Hypothalamus (tissue), 51 donors: Measurements from ENCODE around the gene NYAP1.
"Not testable (repeated sequence)": the region's sequence is repeated elsewhere in the genome, so short reads cannot be mapped to it uniquely, and the experiment has no call there.

Source experiments
- DNase-seq, 51 donors: peaks; one replicate each; lab custom pipeline; 2025; lab: John Stamatoyannopoulos, UW

NYAP1 gene

DNA sequence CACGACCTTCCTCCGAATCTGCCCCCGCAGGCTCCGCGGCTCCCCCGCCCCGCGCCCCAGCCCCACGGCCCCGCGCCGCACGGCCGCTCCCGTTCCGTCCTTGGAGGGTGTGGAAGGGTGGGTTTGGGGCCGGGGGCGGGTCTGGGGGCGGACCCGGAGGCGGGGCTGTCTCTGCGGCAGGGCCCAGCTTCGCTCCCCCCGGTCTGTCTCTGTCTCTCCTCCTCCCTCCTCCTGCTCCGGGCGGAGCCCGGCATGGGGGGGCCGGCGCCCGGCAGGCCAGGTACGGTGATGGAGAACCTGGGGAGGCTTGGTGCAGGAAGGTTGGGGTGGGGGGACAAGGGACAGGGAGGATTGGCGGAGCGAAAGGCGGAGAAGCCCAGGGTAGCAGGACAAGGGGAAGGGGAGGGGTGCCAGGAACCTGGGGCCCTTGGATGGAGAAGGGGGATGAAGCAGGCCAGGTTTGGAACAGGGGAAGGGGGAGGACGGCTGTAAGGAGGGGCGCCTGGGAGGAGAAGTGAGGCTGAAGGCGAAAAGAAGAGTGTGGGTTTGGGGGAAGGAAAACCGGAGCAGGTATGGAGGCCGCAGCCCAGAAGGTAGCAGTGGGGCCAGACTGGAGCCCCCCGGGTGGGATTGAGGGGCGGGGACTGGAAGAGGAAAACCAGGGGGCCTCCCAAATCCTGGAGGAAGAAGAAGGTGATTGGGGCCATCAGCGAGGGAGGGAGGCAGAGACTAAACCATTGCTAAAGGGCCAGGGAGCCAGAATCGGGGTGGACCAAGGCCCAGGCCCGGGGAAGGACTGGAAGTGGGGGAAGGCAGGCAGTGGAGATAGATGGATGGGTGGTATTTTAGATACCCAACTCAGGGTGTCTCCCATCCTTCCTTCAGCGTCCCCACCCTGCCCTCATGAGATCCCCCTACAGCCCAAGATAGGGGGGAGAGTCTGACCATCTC lies at the start of gene NYAP1:
Gene NYAP1 (plus strand): TSS at position 206 of the 951 bp plus-strand sequence. CDS start 1,385 bp downstream, outside the sequence.
- peak in 46 of 51 donors; percentile 9 to 85 (median 59) for DNase-seq

DNA sequence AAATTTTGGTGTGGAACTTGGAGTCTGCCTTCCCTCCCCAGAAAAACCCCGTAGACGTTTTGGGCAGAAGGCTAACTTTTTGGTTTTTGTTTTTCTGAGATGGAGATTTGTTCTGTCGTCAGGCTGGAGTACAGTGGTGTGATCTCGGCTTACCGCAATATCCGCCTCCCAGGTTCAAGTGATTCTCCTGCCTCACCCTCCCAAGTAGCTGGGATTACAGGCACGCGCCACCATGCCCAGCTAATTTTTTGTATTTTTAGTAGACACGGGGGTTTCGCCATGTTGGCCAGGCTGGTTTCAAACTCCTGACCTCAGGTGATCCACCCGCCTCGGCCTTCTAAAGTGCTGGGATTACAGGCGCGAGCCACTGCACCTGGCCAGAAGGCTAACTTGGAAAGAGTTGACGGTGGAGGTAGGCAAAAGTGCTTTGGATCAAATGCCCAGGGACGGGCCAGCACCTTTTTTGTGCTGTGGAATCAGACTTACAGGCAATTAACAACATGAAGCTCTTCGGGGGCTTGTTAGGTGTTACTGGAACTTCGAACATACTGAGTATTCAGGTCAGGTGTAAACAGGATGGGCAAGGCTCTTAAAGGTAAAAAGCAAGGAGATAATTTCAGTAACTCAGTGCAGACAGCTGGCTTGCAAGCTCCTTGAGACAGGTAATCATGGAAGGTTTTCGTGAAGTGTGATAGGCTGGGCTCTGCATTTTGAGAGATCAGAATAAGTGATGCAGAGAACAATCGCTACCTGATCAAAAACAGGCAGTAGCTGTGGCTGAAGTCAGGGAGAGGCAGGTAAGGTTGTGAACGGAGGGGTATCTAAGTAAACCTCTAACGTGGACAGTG lies 49.2 kb upstream of the NYAP1 start:
- no peak for DNase-seq

DNA sequence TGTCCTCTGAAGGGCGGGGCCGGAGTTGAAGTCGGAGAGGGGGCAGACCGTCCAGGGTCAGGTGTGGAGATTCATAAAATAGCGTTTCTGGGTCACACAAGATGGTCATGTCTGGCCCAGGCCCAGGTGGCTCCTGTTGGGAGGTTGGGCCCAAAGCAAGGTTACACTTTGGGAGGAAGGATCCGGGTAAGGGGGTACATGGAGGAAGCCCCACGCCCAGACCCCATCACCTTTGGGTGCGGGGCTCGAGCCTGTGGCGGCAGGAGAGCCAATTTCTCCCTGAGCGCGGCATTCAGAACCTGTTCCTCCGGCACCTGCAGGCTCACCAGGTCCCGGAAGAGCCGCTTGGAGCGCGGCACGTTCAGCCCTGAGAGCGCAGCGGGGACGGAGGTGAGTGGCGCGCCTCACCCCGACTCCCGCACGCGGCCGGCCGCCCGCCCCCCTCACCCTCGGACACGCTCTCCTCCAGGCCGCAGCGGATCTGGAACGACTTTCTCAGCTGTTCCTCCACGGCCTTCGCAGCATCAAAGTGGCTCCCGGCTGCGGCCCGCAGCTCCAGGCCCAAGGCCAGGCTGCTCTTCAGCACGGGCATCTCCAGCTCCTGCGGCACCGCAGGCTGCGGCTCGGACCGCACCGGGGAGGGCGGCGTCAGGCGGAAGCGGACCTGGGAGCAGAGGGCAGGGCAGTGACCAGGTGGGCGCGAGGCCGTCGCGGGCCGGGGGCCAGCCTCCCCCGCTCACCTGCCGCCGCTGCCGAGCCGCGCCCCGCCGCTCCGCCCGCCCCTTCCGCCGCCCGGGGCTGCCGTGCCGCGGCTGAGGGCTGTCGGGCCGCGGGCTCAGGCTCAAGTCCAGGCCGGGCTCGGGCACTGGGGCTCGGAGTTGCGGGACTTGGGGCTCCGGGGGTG lies 48.1 kb upstream of the NYAP1 start:
- DNase-seq, result peak in 9 of 51 donors; percentile 17 to 55 (median 35)

DNA sequence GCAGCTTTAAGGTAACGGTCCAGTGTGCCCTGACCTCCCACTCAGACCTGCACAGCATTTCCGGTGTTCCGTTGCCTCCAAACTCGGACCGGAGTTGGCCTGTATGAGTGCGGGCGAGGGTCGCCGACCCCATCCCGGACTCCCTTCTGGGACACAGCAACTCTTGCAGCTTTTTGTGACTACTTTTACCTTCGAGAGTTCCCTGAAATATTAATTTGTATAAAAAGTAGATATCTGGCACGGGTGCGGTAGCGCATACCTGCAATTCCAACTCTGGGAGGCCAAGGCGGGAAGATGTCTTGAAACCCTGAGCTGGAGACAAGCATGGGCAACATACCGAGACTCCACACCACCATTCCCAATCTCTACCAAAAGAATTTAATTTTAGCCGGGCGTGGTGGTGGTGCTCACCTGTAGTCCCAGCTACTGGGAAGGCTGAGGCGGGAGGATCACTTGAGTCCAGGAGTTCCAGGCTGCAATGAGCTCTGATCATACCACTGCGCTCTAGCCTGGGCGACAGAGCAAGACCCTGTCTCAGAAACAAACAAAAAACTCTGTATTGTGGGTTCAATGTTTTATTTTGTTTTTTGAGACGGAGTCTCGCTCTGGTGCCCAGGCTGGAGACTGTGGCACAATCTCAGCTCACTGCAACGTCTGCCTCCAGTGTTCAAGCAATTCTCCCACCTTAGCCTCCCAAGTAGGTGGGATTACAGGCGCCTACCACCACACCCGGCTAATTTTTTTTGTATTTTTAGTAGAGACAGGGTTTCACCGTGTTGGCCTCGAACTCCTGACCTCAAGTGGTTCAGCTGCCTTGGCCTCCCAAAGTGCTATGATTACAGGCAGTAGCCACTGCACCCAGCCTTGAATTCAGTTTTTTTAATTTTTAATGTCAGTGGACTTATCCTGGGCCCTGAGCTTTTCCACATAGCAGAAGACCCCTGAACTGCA lies 46.3 kb upstream of the NYAP1 start:
- DNase-seq, result peak in 1 of 51 donors; percentile 27

DNA sequence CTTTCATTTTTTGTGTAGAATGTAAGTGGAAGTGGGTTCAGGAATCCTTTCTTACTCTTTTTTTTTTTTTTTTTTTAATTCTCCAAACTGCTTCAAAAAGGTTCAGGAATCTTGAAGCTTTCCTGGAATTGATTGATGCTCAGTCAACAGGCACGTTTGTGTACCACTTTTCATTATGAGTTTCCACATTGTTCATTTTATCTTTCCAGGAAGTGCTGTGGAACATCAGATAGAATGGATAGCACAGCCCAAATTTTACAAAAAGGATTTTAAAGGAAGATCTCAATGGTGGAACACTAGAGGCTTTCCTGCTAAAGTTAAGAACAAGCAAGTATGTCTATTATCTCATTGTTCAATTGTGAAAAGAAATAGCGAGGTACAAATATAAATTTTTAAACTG lies 45.6 kb upstream of the NYAP1 start:
- no peak for DNase-seq

DNA sequence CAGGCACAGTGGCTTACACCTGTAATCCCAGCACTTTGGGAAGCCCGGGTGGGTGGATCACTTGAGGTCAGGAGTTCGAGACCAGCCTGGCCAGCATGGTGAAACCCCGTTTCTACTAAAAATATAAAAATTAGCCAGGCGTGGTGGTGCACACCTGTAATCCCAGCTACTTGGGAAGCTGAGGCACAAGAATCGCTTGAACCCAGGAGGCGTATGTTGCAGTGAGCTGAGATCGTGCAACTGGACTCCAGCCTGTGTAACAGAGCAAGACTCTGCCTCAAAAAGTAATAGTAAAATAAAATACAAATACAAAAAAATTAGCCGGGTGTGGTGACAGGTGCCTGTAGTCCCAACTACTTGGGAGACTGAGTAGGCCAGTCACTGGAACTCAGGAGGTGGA lies 45.0 kb upstream of the NYAP1 start:
- DNase-seq, result not testable (repeated sequence)

DNA sequence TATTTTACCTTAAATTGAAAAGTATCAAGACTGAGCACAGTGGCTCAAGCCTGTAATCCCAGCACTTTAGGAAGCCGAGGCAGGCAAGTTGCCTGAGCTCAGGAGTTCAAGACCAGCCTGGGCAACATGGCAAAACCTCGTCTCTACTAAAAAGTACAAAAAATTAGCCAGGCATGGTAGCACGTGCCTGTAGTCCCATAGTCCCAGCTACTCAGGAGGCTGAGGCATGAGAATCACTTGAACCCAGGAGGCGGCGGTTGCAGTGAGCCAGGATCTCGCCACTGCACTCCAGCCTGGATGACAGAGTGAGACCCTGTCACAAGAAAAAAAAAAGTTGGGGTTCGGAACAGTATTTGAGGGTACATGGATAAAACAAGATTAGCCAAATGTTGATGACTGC lies 44.5 kb upstream of the NYAP1 start:
- DNase-seq, result not testable (repeated sequence)

DNA sequence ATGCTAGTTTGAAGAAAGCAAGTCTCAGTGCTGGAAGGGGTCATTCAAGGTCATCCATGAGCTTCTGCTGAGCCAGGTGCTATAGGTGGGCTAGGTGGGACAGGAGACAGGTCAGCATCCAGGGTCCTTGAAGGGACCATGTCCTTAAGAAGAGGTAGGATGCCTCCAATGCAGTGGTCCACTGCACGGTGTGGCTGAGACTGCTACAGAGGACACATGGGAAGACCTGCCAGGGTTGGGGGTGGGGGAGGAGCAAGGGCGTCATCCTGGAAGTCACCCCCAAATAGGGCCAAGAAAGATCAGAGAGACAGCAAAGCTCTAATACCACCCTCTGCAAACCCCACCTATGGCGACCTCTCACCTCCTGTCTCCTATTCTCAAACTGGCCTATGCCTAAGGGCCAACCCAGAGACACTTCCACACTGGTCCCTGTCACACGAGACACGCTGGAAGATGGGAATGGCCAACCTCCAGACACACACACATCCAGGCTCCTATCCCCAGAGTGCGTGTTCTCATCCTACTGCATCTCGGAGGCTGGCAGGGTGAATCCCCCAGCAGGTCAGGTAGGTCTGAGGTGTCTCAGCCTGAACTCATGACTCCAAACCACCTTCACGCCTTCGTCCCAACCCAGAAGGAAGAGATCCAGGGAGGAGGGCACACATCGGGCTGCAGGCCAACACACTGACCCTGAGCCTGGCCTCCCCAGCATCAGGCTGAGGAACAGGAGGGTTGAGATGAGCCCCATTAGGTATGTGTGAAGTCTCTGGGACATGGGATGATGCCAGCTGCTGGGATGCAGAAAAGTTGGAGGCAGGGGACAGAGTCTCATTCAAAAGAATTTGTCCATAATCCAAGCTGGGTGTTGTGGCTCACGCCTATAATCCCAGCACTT lies 41.8 kb upstream of the NYAP1 start:
- DNase-seq, result no peak

DNA sequence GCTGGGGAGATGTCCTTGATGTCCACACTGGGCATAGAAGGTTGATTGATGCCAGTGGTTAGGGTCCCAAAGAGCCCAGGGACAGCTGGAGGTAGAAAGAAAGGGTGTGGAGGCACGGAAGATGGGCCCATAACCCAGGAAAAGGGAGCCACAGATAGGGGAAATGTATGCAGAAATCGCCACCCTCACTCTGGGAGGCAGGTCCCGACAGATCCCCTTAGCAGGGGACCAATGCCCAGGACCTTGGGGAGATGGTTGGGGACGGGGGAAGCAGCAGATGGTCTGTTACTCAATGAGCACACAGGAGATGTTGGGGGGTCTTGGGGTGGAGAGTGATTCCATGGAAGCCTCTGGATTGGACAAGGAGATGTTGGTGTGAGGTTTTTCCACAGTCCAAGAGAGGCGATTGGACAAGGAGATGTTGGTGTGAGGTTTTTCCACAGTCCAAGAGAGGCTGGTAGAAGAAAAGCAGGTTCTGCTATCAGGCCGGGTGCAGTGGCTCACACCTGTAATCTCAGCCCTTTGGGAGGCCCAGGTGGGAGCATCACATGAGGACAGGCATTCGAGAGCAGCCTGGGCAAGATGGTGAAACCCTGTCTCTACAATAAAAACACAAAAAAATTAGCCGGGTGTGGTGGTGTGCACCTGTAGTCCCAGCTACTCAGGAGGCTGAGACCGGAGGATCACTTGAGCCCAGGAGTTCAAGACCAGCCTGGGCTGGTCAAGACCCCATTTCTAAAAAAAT lies 40.5 kb upstream of the NYAP1 start:
- DNase-seq, result no peak

DNA sequence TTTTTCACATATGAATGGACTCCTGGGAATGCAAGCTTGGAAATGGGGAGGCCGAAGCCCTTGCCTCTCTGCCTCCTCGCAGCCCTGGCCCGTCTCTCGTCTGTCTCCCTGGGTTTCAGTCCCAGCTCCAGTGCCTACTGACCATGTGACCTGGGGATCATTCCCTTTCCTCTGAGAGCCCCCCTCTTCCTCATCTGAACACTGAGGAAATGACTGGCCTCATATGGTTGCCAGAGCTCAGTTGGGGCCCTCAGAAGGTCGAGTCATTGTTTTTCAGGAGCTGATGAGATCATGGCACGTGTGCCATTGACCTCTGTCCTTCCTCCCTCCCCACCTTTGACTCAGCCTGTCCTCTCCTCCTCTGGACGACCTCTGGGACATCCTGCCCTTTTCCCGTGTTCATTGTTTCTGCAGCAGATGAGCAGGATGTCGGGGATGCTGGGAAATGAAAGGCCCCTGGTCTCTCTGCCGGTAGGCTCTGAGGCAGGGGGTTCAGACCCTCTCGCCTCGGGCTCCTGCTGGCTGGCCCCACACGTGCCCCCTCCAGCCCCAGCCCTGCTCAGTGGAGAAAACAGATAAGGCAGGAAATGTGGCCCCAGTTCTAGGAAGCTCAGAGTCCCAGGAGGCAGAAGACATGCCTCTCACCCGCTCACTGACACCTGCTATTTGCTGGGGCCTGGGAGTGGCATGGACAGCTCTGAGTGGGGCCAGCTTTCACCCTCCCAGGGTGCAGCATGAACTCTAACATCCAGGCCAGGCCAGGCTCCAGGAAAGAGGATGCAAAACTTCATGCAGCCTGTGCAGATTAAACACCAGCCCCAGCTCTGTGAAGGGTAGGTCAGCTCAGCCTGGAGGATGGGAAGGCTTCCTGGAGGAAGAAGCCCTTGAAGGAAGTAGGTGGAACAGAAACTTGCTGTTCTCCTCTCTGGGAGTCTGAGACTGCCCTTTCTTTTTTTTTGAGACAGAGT lies 39.1 kb upstream of the NYAP1 start:
- no peak for DNase-seq

DNA sequence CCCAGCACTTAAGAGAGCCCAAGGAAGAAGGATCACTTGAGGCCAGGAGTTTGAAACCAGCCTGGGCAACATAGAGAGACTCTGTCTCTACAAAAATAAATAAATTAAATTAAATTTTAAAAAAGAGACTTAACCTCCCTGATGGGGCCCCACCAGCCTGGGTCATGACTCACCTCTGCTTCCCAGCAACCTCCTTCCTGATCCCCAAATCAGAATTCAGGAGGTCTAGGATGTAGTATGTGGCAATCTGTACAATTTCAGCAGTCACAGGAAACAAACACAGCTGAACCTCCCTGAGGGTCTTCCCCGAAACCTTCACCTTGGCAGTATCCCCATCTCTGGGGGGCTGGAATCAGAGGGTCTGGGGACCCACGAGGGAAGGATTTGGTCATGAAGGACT lies 37.7 kb upstream of the NYAP1 start:
- DNase-seq, result no peak

DNA sequence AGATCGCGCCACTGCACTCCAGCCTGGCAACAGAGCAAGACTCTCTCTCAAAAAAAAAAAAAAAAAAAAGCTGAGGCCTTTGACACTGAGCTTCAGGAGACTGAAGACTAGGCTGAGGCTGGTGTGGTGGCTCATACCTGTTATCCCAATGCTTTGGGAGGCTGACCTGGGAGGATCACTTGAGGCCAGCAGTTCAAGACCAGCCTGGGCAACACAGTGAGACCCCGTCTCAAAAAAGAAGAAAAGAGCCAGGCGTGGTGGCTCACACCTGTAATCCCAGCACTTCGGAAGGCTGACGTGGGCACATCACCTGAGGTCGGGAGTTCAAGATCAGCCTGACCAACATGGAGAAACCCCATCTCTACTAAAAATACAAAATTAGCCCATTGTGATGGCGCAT lies 36.4 kb upstream of the NYAP1 start:
- not testable (repeated sequence) for DNase-seq

DNA sequence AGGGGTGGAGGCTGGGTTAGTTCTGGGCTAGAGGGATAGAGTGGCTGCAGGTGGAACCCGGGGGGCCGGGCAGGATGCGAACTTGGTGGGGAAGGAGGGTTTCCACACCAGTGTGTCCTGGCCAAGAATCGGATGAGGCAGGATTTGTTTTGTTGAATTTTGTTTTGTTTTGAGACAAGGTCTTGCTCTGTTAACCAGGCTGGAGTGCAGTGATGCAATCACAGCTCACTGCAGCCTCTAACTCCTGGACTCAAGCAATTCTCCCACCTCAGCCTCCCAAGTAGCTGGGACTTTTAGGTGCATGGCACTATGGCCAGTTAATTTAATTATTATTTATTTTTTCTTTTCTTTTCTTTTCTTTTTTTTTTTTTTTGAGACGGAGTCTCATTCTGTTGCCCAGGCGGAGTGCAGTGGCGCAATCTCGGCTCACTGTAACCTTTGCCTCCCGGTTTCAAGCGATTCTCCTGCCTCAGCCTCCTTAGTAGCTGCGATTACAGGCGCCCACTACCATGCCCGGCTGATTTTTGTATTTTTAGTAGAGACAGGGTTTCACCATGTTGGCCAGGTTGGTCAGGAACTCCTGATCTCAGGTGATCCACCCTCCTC lies 34.4 kb upstream of the NYAP1 start:
- no peak for DNase-seq

DNA sequence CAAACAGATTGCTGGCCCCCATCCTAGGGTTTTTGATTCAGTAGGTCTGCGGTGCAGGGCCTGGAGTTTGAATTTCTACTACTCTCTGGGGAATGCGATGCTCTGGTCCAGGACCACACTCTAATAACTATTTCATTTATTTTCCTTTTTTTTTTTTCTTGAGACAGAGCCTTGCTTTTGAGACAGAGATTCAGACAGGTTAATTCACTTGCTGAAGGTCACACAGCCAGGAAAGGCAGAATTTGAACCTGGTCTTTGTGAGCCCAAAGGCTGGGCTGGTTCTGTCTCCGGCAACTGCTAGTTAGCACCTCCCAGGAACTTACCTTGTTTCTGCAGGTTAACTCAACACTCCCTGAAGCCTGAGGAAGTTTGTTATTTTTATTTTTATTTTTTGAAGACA lies 31.2 kb upstream of the NYAP1 start:
- no peak for DNase-seq

DNA sequence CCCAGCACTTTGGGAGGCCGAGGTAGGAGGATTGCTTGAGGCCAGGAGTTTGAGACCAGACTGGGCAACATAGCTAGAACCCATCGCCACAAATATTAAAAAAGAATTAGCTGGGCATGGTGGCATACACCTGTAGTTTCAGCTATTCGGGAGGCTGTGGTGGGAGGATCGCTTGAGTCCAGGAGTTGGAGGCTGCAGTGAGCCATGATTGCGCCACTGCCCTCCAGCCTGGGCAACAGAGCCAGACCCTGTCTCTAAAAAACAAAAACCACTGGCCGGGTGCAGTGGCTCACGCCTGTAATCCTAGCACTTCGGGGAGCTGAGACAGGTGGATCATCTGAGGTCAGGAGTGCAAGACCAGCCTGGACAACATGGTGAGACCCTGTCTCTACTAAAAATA lies 29.9 kb upstream of the NYAP1 start:
- DNase-seq, result not testable (repeated sequence)

DNA sequence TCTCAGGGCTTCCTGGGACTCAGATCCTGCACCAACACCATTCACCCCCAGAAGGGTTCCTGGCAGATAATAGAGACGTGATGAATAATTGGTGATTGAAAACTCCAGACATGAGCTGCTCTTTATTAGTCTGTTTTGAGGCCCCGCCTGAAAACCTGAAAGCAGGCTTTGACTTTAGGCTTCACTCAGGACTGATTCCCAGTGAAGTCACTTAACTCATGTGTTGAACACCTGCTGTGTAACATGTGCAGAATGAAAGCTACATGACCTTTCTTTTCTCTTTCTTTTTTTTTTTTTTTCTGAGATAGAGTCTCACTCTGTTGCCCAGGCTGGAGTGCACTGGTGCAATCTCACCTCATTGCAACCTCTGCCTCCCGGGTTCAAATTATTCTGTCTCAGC lies 28.5 kb upstream of the NYAP1 start:
- DNase-seq, result no peak
